HG03103 (cell line): ENCODE results near the gene GRAP2.

Experiments used
- ATAC-seq: cut with Tn5 transposase; IDR thresholded peaks from one replicate; pipeline ENCODE4 v1.9.1; 2021; ENCODE audit warnings: low read depth; ENCODE audit not compliant: unreplicated experiment

The GRAP2 gene

DNA sequence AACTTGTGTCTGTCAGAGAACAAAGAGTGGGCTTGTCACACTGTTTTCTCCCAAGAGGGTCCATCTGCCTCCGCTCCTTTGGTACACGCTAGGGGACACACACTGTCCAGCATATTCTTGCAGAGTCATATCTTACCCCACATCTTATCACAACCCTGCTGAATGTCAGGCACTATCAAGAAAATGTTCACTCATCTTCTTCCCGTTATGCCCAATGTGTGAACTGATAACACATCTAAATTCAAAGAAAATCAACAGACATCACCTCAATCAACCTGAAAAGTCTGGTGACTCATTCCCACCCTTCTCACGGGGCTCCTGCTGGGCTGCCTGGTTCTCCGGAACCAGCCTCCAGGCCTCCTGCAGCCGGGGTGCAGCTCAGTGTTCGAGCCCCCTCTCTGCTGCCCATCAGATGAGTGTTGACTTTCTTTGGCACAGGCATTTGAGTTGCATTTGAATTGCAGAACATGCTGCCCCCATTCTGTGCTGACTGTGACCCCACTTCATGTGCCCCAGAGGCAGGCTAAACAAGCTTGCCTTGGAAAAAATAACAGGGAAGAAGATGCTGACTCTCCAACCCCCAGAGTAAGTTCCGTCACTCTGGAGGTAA lies 19.4 kb downstream of the GRAP2 start:
- ATAC-seq: no peak

DNA sequence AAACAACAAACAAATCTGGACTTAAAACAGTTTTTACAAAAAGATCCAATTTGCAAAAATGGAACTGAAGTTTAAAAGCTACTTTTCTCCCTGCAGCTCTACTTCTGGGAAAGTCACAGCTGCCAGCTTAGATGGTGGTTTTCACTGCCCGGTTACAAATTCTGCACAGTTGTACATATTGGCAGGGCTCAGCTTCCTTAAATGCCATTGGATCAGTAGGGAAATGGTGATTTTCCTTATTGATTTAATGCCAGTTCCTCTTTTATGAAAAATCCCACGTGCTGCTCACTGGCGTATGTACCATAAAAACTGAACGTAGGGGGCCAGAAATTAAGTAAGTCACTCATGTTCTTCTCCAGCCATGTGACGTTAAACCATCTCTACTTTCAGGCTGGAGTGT lies 22.8 kb downstream of the GRAP2 start:
- ATAC-seq: no peak

DNA sequence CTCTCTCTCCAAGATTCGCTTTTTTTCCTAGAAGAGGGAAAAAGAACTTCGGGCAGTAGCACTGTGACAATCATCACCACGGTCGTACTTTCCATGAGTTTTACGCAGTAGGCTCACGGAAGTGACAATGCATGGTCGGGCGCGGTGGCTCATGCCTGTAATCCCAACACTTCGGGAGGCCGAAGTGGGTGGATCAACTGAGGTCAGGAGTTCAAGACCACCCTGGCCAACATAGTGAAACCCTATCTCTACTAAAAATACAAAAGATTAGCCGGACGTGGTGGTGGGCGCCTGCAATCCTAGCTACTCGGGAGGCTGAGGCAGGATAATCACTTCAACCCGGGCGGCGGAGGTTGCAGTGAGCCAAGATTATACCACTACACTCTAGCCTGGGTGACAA lies 23.4 kb downstream of the GRAP2 start:
- ATAC-seq: no peak

DNA sequence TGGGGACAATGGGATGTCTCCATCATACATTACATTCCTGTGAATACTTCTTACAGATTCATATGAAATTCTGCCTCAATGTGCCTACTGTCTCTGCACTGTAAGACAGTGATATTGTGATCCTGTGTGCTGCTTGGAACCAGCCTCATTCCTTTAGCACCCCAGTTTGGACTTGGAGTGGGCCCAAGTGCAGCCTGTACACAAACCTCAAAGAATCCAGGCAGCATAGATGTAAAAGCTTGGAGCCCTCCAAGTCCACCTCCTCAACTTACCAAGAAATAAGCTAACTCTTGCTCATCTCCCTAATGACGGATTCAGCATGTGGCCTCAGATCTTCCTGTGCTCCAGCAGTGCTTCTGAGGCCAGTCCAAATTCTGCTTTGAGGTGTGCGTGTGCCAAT lies 24.4 kb downstream of the GRAP2 start:
- ATAC-seq: no peak

DNA sequence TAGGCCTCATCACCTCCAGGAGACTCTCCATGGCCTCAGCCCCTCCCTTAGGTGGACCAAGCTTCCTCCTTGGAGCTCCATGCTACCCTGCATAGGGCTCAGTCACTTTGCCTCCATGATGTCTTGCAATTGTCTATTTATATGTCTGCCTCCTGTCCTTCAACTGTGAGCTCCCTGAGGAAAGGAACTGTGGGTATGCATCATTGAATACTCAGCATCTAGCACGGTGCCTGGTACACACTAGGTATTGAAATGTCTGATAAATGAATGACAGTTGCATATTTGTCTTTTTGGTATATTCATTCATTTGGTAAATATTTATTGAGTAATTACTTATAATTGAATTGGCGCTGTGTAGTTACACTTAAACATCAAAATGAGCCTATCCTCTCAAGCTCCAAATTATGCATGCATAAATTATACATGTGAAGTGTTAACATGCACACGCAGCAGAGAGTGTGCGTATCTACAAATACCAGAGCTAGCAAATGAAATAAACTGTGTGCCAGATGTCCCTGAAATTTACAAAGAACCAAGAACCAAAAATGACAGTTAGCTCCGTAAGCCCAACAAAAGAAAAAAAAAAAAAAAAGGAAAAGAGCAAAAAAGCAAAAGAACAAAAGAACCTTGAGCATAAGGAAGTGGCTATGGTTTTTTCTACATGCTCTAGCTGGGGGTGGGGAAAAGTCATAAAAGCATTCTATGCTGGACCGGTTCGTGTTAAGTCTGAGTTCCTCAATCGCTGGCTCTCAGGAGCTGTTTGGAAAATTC lies 25.2 kb downstream of the GRAP2 start:
- ATAC-seq: no peak

DNA sequence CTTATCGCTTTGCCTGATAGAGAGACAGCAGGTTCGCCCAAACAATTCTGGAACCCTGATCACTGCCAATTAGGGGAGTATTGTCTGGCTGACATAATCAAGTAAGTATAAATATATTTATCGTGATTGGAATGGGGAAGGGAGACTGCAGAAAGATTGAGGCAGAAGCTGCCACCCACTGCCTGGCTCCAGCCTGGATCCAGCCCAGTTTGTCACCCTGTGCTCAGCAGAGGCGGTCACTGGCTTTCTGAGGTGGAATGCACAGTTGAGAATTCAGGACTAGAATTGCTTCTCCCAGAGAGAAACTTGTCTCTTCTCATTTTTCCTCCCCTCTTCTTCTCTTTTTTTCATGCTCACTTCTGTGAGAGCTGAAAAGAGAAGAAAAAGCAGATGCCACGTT lies 25.9 kb downstream of the GRAP2 start:
- ATAC-seq: no peak

DNA sequence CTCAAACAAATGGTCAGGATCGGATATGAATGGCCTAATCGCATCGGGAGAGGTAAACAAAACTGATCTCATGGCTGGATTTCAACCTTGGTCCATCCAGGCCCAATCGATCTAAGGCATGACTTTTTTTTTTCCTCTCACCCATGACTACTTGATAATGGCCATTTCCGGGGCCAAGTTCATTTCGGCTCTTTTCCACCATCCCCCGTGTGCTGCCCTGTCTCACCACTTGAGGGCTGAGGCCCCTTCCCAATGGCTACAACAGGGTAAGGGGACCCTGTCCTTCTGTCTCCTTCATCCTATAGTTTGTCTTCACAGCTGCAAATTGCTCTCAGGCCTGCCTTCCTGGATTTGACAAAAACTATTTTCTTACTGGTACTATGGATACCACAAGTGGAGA lies 26.7 kb downstream of the GRAP2 start:
- no peak for ATAC-seq

DNA sequence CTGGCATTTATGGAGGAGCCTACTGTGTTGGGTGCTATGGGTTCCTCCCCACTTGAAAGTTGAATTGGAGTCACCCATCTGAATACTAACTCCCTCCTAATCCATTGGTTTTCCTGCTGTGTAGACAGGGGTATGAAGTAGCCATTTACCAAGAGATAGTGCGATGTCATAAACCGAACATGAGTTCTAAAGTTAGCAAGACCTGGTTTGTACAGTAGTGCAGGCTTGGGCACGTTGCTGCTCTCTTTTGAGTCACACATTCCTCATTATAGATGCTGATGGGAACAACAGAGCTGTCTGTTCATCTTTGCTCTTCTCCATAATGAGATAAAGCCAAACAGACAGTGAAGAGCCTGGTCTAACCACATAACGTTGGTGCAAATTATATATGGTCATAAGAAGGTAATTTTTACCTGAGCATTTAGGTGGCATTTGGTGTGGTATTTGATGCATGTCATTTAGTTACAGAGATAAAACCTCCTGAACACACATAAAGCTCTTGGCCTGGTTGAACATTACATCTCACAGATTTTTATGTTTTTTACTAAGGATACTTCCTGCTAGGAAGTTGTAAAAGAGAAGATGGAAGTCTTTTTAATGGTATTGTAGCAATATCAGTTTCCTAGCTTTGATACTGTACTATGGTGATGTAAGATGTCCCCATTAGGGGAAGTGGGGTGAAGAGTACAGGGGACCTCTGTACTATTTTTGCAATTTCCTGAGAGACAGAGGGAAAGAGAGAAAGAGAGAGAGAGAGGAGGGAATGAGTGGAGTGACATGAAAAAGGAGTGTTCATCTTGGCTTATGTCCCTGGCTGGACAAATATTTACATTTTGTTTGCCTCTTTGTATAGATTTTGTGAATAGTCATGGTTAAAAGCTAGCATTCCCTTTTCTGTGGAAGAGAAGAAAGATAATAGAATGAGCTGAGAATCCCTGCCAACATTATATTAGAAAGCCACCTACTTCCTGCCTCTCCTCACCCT lies 27.9 kb downstream of the GRAP2 start:
- ATAC-seq: no peak

DNA sequence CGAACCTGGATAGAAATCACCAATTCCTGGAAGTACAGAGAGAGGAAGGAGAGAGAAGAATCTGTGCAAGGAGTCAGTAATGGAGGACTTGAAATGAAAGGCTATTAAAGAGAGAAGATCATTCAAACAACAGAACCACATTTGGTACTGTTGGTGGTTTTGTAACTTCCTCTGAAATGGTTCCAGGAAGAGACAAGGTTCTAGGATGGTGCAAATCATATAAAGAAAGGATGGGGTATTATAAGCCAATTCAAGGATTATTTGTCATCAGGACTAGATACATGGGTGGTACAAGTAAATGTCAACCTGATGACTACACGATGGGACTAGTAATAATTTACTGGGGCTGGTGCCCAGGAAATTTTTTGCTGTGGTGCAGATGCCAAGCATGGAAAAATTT lies 30.4 kb downstream of the GRAP2 start:
- no peak for ATAC-seq

DNA sequence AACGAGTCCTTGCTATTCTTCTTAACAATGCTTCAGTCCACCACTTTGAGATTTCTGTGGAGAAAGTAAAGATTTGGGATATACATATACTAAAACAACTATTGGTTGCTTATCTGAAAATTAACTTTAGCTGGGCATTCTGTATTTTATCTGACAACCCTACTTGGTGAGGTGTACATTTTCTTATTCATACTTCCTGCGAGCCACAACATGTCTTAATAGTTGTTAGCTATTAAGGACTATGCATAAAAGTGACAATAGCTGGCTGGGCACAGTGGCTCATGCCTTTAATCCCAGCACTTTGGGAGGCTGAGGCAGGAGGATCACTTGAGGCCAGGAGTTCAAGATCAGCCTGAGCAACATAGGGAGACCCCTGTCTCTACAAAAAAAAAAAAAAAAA lies 31.3 kb downstream of the GRAP2 start:
- ATAC-seq: no peak

DNA sequence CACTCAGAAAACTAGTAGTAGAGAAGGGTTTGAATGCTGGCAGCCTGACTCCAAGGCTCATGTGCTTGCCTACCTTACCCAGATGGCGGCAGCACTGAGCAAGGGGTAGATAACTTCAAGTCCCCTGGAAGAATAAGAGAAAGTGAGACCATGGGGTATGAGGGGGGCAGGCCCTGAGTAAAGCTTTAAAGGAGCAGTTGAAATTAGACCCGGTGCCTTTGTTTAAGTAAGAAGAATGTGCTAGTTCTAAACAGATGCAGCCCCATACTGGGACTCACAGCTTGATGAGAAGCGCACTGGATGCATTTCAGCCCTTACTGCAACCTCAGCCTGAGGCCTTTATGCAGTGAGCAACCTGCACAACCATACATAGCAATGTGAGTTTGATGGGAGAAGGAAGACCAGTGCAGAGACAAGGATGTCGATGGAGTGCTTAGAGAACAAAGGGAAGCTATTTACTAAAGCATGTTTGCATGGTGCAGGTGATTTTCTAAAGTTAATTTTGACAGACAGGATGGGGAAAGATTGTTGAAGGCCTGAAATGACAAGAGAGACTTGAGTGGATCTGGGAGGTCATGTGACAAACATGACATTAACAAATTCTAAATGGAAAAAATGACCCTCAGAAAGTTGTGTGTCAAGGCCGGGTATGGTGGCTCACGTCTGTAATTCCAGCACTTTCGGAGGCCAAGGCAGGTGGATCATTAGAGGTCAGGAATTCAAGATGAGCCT lies 32.2 kb downstream of the GRAP2 start:
- ATAC-seq: no peak

DNA sequence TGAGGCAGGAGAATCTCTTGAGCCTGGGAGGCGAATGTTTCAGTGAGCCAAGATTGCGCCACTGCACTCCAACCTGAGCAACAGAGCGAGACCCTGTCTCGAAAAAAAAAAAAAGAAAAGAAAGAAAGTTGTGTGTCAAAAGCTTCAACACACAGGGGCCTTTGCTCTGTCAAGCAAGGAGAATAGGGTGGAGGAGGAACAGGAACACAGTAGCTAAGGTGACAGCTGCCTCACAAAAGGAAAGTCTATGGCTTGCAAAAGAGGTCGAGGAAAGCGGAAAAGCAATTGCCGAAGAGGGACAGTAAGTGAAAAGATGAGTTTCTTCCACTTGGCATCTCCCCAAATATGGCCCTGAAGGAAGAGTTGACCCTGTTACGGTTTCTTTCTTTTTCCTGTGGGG lies 32.9 kb downstream of the GRAP2 start:
- ATAC-seq: no peak

DNA sequence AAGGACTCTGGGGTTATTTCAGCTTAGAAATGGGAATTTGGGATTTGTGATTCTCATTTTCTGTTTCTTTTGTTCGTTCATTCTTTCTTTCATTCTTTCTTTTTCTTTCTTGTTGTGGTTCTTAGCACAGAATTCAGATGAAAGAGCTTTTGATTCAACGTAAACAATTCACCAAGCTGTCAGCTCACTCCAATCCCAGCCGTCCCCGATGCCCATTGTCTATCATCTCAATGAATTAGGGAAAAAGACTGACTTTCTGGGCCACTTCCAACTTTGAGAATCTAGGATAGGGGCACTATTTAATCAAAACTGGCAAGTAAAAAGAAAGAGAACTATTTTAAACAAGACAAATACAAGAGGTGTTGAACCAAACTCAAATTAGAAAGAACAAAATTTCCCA lies 34.2 kb downstream of the GRAP2 start:
- ATAC-seq: no peak

DNA sequence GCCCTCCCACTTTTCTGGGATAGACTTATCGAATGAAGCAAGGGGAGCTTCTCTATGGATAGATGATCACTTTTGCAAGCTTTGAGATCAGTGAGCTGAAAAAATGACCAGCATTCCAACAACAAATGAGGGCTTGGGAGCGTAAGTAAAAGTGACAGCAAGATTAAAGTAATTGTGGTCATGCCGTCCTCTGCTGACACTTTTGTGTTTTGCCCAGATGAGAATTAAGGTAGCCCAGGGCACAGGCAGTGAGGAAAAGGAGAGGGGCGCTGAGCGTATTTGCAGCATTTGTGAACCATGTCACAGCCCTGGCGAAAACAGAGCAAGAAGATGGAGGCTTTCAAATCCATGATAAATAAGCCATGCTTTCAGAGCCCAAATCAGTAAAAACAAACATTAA lies 34.7 kb downstream of the GRAP2 start:
- no peak for ATAC-seq

DNA sequence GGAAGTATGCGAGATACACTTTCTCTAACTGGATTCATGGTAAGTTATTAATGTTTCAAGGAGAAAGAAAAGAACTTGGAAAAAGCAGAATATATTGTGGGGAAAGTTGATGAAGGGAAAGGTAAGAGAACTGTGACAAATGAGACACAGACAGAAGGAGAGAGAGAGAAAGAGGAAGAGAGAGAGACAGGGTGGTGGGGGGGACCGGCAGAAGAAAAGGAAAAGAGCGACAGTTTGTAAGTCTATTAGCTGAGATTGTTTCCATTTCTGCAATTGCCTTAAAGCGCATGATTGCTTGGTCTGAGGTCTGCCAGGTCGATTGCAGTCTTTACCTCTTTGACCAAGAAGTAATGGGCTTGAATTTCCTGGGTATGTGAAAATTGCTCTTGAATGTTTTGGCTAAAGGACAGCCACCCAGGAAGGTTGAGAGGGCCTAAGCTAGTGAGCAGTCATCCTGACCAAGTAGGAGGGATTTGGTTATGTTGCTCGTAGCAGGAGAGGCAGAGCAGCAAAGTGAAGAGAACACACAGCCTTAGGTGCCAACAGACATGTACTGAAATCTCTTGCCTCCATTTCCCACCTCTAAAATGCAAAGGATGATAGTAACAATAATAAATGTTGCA lies 35.8 kb downstream of the GRAP2 start:
- ATAC-seq: no peak

DNA sequence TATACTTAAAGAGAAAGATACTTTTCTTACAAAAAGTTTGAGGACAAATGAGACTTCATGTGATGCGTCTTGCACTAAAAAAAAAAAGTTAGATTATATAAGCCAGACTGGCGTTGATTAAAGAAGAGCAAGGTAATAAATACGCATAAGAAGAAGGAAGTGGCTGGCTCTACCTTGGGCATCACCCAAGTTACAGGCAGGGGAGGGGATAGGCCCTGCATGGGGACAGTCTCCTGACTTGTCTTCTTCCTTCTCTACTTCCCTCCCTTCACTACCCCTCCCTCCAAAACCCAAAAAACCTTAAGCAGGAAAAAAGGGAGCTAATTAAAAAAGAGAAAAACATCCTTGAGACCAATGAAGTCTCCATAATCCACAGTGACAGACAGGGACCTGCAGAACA lies 37.0 kb downstream of the GRAP2 start:
- ATAC-seq: no peak

DNA sequence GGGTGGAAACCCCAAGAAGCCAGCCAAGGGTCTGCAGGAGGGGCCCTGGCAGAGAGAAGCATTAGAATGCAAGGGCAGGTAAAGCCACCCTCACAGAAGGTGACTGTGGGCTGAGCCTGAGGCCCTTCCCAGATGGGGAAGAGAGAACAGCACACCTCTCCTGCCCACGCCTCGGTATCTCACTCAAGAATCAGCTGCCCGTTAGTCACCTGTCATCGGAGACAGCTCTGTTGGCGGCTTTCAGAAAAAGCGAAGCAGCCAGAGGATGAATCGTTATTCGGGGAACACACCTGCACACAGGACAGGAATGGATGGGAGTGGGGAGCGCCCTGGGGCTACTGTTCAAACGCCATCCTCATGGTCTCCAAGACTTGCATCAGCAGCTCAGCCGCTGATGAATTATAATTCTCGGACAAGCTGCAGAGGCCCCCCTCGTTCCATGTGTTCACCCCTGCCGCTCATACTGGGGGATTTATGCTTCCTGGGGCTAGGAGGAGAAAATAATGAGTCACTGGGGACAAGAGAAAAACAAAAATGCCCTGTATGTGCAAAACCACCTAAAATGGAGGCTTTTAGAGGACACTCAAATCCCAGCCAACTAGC lies 37.7 kb downstream of the GRAP2 start:
- no peak for ATAC-seq

DNA sequence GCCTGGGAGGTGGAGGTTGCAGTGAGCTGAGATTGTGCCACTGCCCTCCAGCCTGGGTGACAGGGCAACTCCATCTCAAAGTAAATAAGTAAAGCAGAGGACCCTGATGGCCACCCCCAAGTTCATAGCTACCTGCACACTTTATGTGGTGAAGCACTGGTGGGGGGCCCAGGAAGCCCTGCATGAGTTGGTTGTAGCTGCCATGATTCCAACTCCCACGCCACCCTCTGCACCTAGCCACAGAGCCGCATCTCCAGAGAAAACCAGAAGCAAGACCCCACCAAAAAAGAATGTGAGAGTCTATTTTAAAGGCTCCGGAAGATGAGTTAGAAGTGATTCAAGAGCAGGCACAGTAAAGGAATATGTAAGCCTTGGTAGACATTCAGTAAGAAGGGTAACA lies 38.9 kb downstream of the GRAP2 start:
- no peak for ATAC-seq

DNA sequence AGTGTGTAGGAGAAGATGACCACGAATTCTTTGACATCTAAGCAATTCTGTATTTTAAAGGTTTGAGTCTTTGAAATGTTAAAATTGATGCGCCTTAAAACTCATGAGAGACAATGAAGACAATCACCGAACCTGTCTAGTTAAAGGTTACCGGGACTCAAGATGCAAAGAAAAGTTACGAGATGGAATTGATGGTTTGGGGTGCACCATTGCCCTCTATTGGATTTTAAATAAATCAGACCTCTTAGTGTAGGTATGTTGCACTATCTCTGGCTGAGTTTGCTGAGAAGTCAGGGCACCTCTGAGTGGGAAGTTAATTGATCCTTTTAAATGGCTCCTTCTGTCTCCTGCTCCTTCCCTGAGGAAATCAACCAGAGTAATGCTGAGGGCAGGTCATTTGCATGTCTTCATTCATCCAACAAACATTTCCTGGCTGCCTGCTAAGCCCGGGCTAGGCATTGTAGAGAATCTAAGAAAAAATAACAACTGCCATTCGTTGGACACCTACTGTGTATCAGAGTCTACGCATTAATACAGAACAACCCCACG lies 39.9 kb downstream of the GRAP2 start:
- ATAC-seq: no peak

DNA sequence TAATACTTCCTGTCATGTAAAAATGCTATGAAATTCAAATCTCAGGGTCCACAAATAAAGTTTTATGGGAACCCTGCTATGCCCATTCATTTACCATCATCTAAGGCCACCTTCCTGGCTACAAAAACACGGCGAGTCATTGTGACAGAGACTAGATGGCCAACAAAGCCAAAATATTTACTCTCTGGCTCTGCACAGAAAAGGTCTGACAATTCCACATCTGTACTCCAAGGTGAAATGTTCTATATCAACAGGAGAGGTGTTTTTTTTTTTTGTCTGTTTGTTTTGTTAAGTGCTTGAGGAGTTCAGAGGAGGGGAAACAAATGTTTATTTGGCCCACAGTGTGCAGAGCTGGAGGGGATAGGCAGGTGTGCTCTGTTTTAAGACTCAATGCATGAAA lies 40.7 kb downstream of the GRAP2 start:
- no peak for ATAC-seq
